Measurements from ENCODE around the gene ADK.

ADK gene

DNA sequence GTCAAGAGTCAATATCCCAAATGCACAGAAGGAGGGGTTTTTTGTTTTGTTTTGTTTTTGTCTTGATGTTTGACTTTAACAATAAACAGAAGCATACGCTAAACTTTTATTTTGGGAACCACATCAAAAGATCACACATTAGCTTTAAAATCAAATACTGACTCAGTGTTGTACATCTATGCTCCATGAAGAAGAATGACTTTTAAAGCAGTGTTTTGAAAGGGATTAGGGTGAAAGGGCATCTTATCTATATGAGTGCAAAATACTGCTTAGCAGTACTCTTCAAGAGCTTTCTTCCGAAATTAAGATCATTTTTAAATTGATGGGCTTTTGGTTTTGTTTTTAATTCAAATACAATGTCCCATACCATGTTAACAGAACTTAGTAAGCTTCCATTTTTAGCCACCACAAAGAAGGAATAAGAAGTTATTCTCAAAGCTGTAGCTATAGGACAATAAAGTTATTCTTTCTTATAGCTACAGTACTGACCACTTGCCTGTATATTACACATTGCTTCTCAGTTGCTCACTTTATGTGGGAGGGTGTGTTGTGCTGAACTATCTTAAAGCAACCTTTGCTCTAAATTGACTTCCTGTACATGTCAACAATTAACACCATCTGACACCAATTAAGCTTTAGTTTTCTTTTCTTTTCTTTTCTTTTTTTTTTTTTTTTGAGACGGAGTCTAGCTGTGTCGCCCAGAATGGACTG lies 531.1 kb downstream of the ADK start:
- DNase-seq: no peak

DNA sequence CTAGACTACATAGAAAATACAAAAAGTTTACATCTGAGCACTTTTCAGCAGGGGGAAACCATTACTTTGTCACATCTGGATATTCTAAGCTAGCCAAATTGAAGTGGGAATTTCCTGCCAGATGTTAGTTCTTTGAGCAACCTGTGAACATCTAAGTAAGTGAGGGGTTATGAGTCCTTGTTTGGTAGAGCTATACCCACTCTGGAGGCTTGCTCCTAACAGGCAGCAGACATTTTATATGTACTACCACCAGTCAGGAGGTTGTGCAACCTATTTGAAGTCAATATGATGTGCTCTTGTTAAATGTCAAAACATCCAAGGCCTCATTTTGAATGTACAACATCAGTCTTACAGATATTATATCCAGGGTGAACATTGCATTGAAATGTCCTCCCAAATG lies 532.0 kb downstream of the ADK start:
- DNase-seq: no peak

DNA sequence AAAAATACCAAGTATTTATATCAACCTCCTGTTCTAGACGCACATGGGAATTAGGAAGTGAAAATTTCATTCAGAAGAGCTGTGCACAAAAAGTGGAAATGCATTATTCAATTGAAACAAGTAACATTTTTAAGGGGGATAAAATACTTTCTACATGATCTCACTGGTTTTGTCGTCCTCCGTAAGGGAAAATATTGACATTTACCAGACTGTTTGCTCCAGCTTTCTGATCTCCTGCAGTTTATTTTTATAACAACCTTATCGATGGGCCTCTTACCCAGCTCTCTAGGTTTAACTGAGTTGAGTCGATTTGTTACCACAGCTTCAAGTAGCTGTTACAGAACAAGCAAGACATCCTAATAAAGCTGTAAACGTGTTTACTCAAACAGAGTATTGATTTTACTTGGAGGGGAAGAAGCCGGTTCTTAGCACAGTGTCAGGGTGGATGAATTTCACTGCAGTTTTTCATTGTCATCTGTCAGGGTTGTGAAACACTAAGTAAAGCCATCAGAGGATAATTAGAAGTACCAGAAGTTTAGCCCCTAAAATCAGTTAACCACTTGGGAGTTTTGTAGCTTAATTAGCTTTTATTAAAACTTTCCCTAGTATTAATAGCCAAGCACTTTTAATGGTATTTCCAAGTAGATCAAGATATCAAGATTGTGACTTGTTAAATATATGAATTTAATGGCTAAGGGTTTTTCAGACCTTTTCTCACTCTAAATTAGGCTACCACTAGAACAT lies 532.8 kb downstream of the ADK start:
- no peak for DNase-seq

DNA sequence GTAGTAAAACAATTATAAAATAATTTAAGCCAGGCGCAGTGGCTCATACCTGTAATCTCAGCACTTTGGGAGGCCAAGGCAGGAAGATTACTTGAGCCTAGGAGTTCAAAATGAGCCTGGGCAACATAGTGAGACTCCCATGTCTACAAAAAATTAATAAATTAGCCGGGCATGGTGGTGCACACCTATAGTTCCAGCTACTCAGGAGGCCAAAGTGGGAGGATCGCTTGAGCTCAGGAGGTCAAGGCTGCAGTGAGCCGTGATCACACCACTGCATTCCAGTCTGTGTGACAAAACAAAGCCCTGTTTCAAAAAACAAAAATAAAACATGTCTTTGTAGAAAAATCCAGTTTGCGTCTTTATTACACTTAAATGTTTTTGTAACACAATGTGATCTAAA lies 533.4 kb downstream of the ADK start:
- DNase-seq: no peak

DNA sequence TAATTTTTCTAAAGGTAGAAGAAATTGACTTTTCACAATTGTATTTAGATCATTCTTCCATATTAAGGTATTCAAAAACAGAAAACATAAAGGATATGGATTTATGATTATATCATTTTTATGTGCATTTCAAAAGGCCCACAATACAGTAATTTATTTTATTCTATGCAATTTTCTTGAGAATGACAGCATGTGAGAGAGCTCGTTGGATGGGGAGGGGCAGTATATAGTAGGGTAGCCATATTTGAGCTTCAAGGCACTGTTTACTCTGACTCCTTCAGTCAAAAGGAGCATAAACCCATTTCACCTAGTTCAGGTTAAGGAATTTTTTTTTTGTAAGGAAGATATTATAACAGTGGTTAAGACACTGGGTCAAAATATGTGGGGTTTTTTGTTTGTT lies 534.5 kb downstream of the ADK start:
- DNase-seq: no peak

DNA sequence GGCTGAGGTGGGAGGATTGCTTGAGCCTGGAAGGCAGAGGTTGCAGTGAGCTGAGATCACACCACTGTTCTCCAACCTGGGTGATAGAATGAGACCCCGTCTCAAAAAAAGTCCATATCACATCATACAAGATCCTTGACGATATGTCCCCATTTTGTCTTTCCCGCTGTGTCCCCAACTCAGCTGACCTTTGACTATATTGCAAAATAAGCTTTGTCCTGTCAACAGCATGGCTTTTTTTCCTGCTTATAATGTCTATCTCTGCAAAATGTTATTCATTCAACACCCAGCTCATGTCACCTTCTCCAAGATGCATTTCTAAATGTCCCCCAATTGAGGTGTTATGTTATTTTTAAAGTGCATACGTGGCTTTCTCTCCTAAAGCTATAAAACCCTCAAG lies 539.4 kb downstream of the ADK start:
- no peak for DNase-seq

DNA sequence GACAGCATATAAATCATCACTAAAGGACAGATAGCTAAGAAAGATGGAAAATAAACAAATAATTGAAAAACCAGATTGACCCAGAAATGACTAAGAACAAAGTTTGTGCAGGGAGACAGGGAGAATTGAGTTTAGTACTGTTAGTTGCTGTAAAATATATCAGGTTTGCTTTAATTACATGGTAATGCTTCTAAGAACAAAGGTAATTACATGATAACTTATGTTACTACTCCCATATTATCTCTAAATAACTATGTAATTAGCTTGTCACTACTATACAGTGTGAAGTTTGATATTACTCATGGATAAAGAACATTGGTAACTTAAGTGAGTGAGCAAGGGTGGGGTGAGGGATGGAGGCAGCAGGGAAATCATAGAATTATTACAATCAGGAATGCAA lies 540.1 kb downstream of the ADK start:
- no peak for DNase-seq

DNA sequence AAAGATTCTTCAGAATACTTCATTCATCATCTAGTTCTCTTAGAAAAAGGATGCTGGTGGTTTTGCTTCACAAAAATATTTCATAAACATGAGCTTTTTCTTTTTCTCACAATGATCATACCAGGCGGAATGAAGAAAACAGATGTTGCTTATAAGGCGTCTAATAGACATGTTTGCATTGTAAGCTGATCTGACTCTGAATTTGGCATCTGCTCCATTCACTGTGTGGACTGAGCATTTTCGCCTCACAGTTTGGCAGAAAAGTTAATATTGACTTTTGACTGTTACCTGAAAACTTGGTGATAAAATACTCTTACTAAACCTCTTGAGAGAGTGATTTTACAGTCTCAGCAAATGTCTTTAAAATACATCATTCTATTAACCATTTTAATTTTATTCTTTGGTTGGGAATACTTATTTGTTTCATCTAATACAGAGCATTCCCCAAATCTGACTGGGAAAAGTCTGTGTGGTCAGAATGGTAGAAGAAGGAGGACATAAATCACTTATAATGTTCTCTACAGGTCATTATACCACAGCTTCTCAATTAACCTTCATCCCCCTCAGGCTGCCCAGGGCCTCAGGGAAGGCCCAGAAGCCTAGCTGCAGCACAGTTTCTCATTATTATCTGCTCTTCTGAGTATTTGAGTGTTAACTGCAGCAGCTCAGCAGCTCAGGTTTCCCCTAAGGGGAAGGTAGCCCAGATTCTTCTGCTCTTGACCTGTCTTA lies 553.8 kb downstream of the ADK start:
- no peak for DNase-seq

DNA sequence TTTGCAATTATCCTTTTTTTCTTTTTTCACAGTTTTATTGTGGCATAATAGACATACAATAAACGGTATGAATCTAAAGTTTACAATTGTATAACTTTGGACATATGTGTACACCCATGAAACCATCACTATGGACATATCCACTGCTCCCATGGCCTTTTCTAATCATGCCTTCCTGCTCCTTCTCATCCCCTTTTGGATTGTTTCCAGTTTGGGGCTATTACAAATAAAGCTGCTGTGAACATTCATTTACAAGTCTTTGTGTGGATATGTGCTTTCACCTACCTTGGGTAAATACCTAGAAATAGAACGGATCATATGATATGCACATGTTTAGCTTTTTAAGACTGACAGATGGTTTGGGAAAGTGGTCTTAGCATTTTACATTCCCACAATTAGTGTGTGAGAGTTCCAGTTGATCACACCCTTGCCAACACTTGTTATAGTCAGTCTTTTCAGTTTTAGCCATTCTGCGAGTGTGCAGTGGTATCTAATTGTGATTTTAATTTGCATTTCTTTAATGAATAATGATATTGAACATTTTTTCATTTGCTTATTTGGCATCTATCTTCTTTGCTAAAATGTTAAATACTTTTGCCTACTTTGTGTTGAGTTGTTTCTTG lies 554.4 kb downstream of the ADK start:
- no peak for DNase-seq

DNA sequence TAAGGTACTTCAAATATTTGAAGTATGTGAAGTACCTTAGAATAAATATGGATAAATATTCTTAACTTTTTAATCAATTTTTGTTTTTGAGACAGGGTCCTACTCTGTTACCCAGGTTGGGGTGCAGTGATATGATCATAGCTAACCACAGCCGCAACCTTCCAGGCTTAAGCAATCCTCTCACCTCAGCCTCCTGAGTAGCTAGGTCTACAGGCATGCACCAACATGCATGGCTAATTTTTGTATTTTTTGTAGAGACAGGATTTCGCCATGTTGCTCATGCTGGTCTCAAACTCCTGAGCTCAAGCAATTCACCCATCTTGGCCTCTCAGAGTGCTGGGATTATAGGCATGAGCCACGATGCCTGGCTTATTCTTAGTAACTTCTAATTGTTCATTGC lies 555.9 kb downstream of the ADK start:
- no peak for DNase-seq

DNA sequence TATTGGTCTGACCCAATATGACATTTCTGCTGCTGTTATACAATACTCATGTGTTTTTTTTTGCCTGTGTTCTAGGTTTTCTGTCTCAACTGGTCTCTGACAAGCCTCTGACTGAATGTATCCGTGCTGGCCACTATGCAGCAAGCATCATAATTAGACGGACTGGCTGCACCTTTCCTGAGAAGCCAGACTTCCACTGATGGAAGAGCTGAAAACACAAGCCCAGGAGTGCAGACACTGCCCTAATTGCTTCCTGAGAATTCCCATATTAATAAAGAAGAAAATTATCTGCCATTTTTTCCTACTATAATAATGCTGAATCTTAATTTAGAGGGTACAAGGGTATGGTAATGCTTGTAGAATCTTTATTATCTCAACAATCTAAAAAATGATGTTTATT lies 557.2 kb downstream of the ADK start:
- DNase-seq: no peak

DNA sequence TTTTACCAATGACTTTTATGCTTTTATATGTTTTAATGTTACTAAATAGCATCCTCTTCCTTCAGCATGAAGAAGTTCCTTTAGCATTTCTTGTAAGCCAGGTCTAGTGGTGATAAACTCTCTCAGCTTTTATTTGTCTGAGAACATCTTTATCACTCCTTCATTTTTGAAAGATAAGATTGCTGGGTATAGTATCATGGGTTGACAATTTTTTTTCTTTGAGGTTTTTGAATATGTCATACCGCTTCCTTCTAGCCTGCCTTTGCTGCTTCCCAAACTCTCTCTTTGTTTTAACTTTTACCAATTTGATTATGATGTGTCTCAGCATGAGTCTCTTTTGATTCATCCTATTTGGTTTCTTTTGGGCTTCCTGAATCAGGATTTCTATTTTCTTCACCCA lies 567.2 kb downstream of the ADK start:
- no peak for DNase-seq

DNA sequence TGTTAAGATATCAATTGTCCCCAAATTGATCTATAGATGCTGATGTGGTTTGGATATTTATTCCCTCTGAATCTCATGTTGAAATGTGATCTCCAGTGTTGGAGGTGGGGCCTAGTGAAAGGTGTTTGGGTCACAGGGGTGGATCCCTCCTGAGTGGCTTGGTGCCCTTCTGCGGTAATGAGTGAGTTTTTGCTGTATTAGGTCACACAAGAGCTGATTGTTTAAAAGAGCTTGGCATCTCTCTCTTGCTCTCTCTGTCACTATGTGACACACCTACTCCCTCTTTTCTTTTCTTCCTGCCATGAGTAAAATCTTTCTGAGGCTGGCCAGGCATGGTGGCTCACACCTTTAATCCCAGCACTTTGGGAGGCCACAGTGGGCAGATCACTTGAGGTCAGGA lies 577.2 kb downstream of the ADK start:
- DNase-seq: no peak

DNA sequence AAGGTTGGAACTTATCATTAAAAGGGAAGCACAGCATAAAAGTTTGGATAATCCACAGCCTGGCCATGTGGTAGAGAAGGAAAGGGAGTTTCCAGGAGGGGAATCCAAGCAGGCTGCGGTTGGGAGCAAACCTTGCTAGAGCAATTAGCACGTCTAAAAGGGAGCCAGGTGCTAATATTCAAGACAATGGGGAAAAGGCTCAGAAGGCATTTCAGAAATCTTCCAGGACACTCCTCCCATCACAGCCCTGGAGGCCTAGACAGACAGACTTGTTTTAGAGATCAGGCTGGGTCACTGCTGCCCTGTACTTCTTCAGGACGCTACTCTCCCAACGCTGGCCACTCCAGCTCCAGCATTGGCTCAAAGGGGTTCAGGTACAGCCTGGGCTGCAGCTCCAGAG lies 579.2 kb downstream of the ADK start:
- DNase-seq: no peak

DNA sequence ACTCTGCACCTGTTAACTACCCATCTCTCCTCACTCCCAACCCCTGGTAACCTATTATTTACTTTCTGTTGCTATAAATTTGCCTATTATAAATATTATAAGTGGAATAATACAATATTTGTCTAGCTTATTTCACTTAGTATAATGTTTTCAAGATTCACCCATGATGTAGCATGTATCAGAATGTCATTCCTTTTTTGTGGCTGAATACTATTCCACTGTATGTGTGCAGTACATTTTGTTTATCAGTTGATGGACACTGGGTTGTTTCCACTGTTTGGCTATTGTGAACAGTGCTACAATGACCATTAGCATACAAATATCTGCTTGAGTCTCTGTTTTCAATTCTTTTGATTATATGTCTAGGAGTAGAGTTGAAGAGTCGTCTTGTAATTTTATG lies 582.6 kb downstream of the ADK start:
- no peak for DNase-seq

DNA sequence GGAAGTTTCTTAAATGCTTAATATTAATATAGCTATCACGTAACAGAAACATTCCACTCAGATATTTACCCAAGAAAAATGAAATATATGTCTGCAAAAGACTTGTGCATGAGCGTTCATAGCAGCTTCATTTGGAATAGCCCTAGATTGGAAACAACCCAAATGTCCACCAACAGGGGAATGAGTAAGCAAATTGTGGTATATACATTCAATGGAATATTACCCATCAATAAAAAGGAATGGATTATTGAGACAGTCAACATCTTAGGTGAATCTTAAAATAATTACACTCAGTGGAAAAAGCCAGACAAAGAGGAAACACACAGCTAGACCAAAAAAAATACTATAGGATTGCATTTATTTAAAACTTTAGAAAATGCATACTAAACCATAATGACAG lies 585.0 kb downstream of the ADK start:
- no peak for DNase-seq

DNA sequence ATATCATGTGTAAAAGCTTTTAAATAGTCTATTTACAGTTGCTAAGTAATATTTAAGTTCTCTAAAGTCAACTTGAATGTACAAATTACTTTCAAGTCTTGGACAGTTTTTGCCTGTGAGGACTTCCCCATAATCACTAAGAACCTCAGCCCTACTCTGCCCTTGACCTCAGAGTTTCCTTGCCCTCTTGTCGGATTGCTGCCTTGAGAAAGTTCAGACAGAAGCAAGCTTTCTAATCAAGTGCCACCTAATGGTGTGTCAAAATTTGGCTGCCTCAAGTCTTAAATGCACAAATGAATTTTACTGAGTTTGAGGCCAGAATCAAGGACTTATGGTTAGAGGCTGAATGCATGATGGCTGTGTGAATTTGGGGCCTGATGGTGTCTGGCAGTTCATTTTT lies 587.0 kb downstream of the ADK start:
- no peak for DNase-seq

DNA sequence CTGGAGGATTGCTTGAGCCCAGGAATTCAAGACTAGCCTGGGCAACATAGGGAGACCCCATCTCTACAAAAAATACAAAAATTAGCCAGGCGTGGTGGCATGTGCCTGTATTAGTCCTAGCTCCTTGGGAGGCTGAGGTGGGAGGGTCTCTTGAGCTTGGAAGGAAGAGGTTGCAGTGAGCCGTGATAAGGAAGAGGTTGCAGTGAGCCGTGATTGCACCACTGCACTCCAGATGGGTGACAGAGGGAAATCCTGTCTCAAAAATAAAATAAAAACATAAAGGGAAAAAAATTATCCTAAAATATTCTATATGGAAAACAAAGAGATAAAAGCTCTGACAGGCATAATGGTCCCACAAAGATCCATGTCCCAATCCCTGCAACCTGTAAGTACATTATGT lies 587.5 kb downstream of the ADK start:
- no peak for DNase-seq

DNA sequence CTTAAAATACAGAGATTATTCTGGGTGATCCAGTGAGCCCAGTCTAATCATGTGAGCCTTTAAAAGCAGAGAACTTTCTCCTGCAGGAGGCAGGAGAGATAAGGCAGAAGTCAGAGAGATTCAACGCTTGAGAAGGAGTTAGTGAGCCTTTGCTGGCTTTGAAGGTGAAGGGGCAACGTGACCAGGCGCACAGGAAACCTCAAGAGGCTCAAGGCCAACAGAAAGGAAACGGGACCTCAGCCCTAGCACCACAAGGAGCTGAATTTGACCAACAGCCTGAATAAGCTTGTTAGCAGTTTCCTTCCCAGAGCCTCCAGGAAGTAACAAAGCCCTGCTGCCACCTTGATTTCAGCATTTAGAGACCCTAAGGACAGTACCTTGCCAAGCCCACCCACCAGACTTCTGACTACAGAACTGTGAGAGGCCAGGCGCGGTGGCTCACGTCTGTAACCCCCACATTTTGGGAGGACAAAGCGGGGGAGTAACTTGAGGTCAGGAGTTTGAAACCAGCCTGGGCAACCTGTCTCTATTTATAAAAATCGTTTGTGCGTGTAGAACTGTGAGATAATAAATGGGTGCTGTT lies 588.1 kb downstream of the ADK start:
- no peak for DNase-seq

DNA sequence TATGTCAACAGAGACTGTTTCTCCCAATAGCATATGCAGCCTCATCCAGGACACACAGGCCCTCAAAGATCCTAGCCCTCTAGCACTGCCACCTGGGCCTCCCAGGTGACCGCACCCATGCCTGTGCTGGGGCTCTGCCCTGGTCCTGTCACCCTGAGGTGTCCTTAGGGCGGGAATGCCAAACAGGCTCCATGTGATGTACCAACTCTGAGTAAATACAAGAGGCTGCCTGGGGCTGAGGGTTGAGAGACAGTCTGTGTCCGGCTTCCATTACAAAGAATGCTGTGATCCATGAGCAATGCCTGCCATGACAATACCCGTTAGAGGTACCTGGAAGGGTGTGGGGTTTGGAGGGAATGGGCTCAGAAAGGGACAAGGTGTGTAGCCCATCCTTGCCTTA lies 592.4 kb downstream of the ADK start:
- no peak for DNase-seq

DNA sequence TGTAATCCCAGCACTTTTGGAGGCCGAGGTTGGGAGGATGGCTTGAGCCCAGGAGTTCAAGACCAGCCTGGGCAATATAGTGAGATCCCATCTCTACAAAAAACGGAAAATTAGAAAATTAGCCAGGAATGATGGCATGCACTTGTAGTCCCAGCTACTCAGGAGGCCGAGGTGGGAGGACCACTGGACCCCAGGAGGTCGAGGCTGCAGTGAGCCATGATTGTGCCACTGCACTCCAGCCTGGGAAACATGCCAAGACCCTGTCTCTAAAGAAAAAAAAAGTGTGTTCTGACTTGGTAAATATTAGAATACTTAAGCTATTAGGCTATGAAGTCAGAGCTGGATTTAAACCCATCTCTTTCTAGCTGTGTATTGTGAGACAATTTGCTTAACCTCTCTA lies 594.4 kb downstream of the ADK start:
- no peak for DNase-seq

DNA sequence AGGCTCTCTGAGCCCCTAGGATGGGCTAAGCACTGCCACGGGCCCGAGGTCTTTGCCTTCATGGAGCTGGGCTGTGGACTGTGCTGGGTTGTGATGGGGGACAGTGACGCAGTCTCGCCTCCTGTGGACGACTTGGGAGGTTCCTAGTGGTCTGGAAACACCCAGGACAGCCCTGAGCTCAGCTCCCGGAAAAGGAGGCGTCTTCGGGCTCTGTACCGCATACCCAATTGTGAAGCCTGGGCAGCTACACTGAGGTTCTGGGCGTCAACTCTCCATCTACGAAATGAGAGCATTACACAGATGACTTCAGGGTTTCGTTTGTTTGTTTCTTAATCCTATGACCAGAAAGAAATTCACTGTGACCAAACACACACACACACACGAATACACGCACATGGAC lies 595.8 kb downstream of the ADK start:
- no peak for DNase-seq

DNA sequence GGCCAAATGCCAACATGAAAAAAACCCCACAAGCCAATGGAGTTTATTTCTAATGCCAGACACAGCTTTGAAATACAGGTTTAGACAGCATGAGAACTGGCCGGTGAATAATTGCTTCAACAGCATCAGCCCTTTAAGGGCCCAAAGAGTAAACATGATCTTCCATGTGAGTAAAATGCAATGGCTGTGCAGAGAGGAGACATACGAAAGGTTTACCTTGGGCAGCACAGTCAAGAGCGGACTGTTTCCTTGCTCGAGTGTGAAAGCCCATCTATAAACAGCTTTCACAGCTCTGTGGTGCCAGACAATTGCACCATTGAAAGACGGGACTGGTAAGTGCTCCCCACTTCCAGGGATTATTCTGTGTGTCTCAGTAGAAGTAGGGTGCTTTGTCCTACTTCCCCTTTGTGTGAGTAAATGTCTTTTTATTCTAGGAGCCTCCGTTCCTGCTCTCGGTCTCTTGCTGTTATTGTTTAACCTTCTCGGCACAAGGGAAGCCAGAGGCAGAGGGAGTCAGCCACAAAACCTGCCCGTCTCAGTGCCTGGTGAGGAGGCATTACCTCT lies 597.5 kb downstream of the ADK start:
- DNase-seq: peak in 1 of 14 donors; percentile 9

All from C1 segment of cervical spinal cord (tissue), 14 donors.